Small intestine (tissue), 7 donors: Measurements from ENCODE around the gene GOLPH3L. TPM values are rescaled to one million over a fixed set of nuclear protein-coding genes. Genes with fewer than 3 reads are reported as not detected.
"Not testable (repeated sequence)": the region's sequence is repeated elsewhere in the genome, so short reads cannot be mapped to it uniquely, and the experiment has no call there.

Source experiments
- DNase-seq, 2 donors: peaks; one replicate each; pipeline versions ENCODE4 v3.0.0 to v3.0.0-alpha.2; 2013
- FAIRE-seq: peaks from 2 replicates; lab custom pipeline; 2012; peaks lifted over from hg19 to GRCh38; lab: Jason Lieb, UNC
- H3K27ac ChIP-seq, 3 donors: one replicate each; pipeline ENCODE4 v1.5.1; 2013; ENCODE audit warnings: low read length in 2 of 3, mild to moderate bottlenecking in 2 of 3, control low read depth in 1 of 3, inconsistent platforms in 1 of 3, low read depth in 1 of 3, moderate library complexity in 1 of 3
- H3K27me3 ChIP-seq, 3 donors: one replicate each; pipeline ENCODE4 v1.6.1; 2013; ENCODE audit warnings: low read length in 3 of 3, inconsistent platforms in 1 of 3; ENCODE audit not compliant: control insufficient read depth in 3 of 3, insufficient read depth in 3 of 3
- H3K36me3 ChIP-seq, 3 donors: one replicate each; pipeline ENCODE4 v1.6.1; 2013; ENCODE audit warnings: low read length in 3 of 3, inconsistent platforms in 1 of 3, low read depth in 1 of 3, mild to moderate bottlenecking in 1 of 3, moderate library complexity in 1 of 3; ENCODE audit not compliant: control insufficient read depth in 3 of 3, insufficient read depth in 2 of 3
- H3K4me1 ChIP-seq, 3 donors: one replicate each; pipeline ENCODE4 v1.6.1; 2013; ENCODE audit warnings: low read length in 2 of 3, inconsistent platforms in 1 of 3, low read depth in 1 of 3, mild to moderate bottlenecking in 1 of 3, moderate library complexity in 1 of 3; ENCODE audit not compliant: control insufficient read depth in 3 of 3, insufficient read depth in 2 of 3
- H3K4me3 ChIP-seq, 3 donors: one replicate each; pipeline ENCODE4 v1.5.1; 2013; ENCODE audit warnings: low read length in 3 of 3, control low read depth in 1 of 3, inconsistent platforms in 1 of 3, low read depth in 1 of 3, mild to moderate bottlenecking in 1 of 3, moderate library complexity in 1 of 3
- H3K9me3 ChIP-seq, 2 donors: one replicate each; pipeline ENCODE4 v1.6.1; 2013; ENCODE audit warnings: low read depth in 1 of 2, low read length in 1 of 2; ENCODE audit not compliant: control insufficient read depth in 2 of 2, insufficient read depth in 1 of 2
- WGBS, 3 donors: extraction: QIAGEN DNeasy Blood & Tissue Kit; methylation state at CpG; one replicate each; pipeline ENCODE4 v1.1.7; 2013; 5-methylcytosine and 5-hydroxymethylcytosine counted together
- polyA plus RNA-seq, 4 donors: library from polyadenylated mRNA; stranded (reverse) in 3 of 4; unstranded in 1 of 4; fragments of 200-250 nt in 3 of 4; fragments of 120-200 nt in 1 of 4; gene quantifications; one replicate each; pipeline versions ENCODE4 v1.2.1 to v1.2.3, GENCODE V29; 2013
- donor health status: healthy with polysubstance abuse.
- donor health status: control.
- donor health status: control.
- donor health status: Bipolar disorder and iron deficiency.
- donor health status: healthy.

The GOLPH3L gene
- polyA plus RNA-seq, 4 donors = 15.4 to 43.1 (median 22.6) TPM

GRCh38 chr1:150683914-150684313 is 13.0 kb downstream of the GOLPH3L start:
- Histone ChIP-seq H3K9me3 (no peaks in the 10 kb centered on the region), H3K27ac (no peak overlapping the region), H3K27me3 (no peaks in the 10 kb centered on the region), H3K4me1 (no peaks in the 10 kb centered on the region), H3K36me3 (peaks cover 3 to 35% (median 4%) of the 10 kb centered on the region in 3 donors), H3K4me3 (no peak overlapping the region)
- DNase-seq = no peak
- 45 to 70% (median 61%) methylated on average over 1 of the region's 1 CpG for WGBS, 3 donors
- FAIRE-seq = no peak

DNA sequence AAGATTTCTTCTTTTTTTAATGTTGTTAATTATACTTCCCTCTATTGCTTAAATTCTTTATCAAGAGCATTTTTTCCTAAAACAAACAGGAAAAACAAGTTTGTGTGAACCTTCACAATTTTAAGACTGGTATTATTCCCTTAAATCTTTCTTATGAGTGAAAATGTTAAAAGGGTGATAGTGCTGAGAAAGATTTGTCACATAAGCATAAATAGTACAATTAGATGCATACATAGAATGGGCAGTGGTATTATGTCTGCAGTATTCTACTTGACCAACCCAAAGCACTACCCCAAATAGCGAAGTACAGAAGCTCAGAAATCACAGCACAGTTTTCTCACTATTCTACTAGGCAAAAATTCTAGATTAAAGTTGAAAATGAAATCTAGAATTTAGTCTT is 18.0 kb downstream of the GOLPH3L start:
- no peaks in the 10 kb centered on the region for H3K9me3 ChIP-seq
- H3K4me1 ChIP-seq = no peaks in the 10 kb centered on the region
- no peak overlapping the region for H3K27ac ChIP-seq
- H3K36me3 ChIP-seq = peaks cover 0 to 53% (median 2%) of the 10 kb centered on the region in 3 donors
- WGBS, 3 donors = 96 to 100% (median 97%) methylated on average over 1 of the region's 1 CpG
- DNase-seq (no peak), FAIRE-seq (no peak)
- no peaks in the 10 kb centered on the region for H3K27me3 ChIP-seq
- no peak overlapping the region for H3K4me3 ChIP-seq

- Histone ChIP-seq H3K27me3 (no peaks in the 10 kb centered on the region), H3K9me3 (no peaks in the 10 kb centered on the region), H3K4me1 (no peaks in the 10 kb centered on the region), H3K36me3 (peaks cover 0 to 56% (median 2%) of the 10 kb centered on the region in 3 donors), H3K27ac (no peak overlapping the region), H3K4me3 (no peak overlapping the region)
- no peak for DNase-seq
- 93 to 95% (median 94%) methylated on average over 4 of the region's 4 CpGs for WGBS, 3 donors
- no peak for FAIRE-seq
Observed at GRCh38 chr1:150674881-150675280, 22.1 kb downstream of the GOLPH3L start.

- Histone ChIP-seq H3K9me3 (peaks cover 0 to 3% of the 10 kb centered on the region in 2 donors), H3K4me1 (no peaks in the 10 kb centered on the region), H3K36me3 (peaks cover 2 to 22% (median 4%) of the 10 kb centered on the region in 3 donors), H3K4me3 (no peak overlapping the region), H3K27me3 (no peaks in the 10 kb centered on the region), H3K27ac (no peak overlapping the region)
- FAIRE-seq (no peak), DNase-seq (no peak)
- WGBS, 3 donors = 89 to 95% (median 94%) methylated on average over 7 of the region's 7 CpGs
Observed at GRCh38 chr1:150663321-150663720, 33.6 kb downstream of the GOLPH3L start.

GRCh38 chr1:150662811-150663210 is 34.1 kb downstream of the GOLPH3L start:
- DNase-seq (no peak), FAIRE-seq (no peak)
- Histone ChIP-seq H3K27ac (no peak overlapping the region), H3K9me3 (no peaks in the 10 kb centered on the region), H3K4me3 (no peak overlapping the region), H3K4me1 (no peaks in the 10 kb centered on the region), H3K27me3 (no peaks in the 10 kb centered on the region), H3K36me3 (peaks cover 2 to 25% (median 4%) of the 10 kb centered on the region in 3 donors)
- WGBS, 3 donors = 97 to 98% (median 97%) methylated on average over 9 of the region's 9 CpGs

DNA sequence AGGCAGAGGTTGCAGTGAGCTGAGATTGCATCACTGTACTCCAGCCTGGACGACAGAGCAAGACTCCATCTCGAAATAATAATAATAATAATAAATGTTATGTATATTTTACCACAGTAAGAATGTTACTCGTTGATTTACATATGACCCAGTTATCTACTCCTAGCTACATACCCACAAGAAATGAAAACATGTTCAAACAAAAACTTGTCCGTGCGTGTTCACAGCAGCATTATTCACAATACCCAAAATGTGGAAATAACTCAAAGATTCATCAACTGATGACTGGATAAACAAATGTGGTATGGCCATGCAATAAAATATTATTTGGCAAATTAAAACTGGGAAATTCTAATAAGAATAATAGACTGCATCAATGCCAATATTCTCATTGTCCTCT is 35.8 kb downstream of the GOLPH3L start:
- Histone ChIP-seq H3K27me3 (no peaks in the 10 kb centered on the region), H3K36me3 (peaks cover 4 to 22% (median 4%) of the 10 kb centered on the region in 3 donors), H3K9me3 (no peaks in the 10 kb centered on the region), H3K4me3 (no peak overlapping the region), H3K4me1 (no peaks in the 10 kb centered on the region), H3K27ac (no peak overlapping the region)
- WGBS, 3 donors = 95 to 98% (median 96%) methylated on average over 5 of the region's 5 CpGs
- no peak for DNase-seq
- FAIRE-seq = no peak

GRCh38 chr1:150660584-150660983 is 36.4 kb downstream of the GOLPH3L start:
- DNase-seq (no peak), FAIRE-seq (no peak)
- Histone ChIP-seq H3K27ac (no peak overlapping the region), H3K4me3 (no peak overlapping the region), H3K9me3 (no peaks in the 10 kb centered on the region), H3K27me3 (no peaks in the 10 kb centered on the region), H3K36me3 (peaks cover 4 to 22% (median 4%) of the 10 kb centered on the region in 3 donors), H3K4me1 (no peaks in the 10 kb centered on the region)
- WGBS, 3 donors = 87 to 99% (median 97%) methylated on average over 4 of the region's 4 CpGs

DNA sequence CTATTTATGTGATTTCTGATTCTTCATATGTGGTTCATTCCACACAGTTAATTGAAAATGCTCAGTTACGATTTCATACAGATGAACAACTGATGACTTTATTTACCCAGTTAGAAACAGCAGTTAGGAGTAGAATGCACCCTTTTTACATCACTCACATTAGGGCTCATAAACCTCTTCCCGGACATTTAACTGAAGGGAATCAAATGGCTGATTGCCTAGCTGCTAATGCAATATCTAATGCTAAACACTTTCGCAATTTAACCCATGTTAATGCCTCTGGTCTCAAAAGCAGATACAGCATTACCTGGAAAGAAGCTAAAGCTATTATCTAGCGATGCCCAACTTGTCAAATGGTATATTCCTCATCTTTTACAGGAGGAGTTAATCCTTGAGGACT is 39.9 kb downstream of the GOLPH3L start:
- not testable (repeated sequence) for FAIRE-seq
- 94 to 95% (median 95%) methylated on average over 4 of the region's 4 CpGs for WGBS, 3 donors

DNA sequence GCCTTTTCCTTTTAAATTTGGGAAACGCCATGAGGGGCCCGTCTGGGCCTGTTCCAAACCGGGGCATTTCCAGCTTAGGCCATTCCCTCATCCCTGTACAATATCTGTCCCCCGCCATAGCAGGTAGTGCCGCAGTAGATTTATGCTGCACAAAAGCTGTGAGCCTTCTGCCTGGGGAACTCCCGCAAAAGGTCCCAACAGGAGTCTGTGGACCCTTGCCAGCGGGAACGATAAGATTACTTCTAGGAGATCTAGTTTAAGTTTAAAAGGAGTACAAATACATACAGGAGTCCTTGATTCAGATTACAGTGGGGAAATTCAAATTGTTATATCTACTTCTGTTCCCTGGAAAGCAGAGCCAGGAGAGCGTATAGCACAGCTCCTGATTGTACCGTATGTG is 42.3 kb downstream of the GOLPH3L start:
- not testable (repeated sequence) for H3K27me3 ChIP-seq, H3K4me1 ChIP-seq, H3K4me3 ChIP-seq, FAIRE-seq, H3K9me3 ChIP-seq, DNase-seq, H3K27ac ChIP-seq
- WGBS, 3 donors = 90 to 95% (median 90%) methylated on average over 10 of the region's 10 CpGs
- H3K36me3 ChIP-seq = peaks cover under 1 to 24% (median 2%) of the 10 kb centered on the region in 3 donors

More for the DNA sequence above, 39.9 kb downstream of the GOLPH3L start:
- not testable (repeated sequence) for DNase-seq, H3K4me1 ChIP-seq, H3K4me3 ChIP-seq, H3K9me3 ChIP-seq, H3K27me3 ChIP-seq, H3K27ac ChIP-seq
- H3K36me3 ChIP-seq = peaks cover 2 to 23% (median 4%) of the 10 kb centered on the region in 3 donors
